ENCODE measurements around the gene TMEM97.
"Not testable (repeated sequence)": the region's sequence is repeated elsewhere in the genome, so short reads cannot be mapped to it uniquely, and the experiment has no call there.

TMEM97 gene

DNA sequence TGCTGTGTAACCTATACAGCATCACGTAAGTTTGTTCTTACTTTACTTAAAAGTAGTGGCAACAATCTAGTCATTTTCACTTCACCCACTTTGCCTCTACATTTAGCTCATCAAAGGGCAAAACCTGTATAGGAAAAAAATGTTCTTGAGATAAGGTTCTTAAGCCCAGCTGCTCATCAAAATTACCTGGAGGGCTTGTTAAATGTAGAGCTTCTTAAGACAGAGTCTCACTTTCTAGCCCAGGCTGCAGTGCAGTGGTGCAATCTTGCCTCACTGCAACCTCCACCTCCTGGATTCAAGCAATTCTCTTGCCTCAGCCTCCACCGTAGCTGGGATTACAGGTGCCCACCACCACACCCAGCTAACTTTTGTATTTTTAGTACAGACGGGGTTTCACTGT is 38.2 kb upstream of the TMEM97 start:
- DNase-seq (ENCODE audit: insufficient read length, low spot score) (no peak), FAIRE-seq (no peak)
- no peak for TF ChIP-seq POLR2A (IDR thresholded peaks at IDR 0.05; ENCODE audit: low read depth, low read length)
- TF ChIP-seq SPI1 (IDR thresholded peaks at IDR 0.05; ENCODE audit: low read depth, low read length), result no peak
- TF ChIP-seq PAX5 (IDR thresholded peaks at IDR 0.05; ENCODE audit: insufficient read depth, low read length, severe bottlenecking), result no peak
- no peak for TF ChIP-seq POLR2AphosphoS5 (IDR thresholded peaks at IDR 0.05; ENCODE audit: low read depth, low read length)
- TF ChIP-seq TAF1 (IDR thresholded peaks at IDR 0.05; ENCODE audit: low read depth, low read length), result no peak
- no peak for TF ChIP-seq POU2F2 (IDR thresholded peaks at IDR 0.05; ENCODE audit: low read depth, low read length)

DNA sequence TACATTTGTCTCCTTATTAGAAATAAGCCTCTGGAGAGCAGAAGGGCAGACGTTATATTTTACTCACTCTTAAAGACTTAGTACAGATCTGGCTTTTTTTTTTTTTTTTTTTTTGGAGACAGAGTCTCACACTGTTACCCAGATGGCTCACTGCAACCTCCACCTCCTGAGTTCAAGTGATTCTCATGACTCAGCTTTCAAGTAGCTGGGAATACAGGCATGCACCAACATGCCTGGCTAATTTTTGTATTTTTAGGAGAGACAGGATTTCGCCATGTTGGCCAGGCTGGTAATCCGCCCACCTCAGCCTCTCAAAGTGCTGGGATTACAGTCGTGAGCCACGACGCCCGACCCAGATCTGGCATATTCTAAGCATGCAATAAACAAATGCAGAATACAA is 36.4 kb upstream of the TMEM97 start:
- DNase-seq (ENCODE audit: insufficient read length, low spot score), result no peak
- TF ChIP-seq POLR2AphosphoS5 (IDR thresholded peaks at IDR 0.05; ENCODE audit: low read depth, low read length) (no peak), PAX5 (IDR thresholded peaks at IDR 0.05; ENCODE audit: insufficient read depth, low read length, severe bottlenecking) (no peak), POLR2A (IDR thresholded peaks at IDR 0.05; ENCODE audit: low read depth, low read length) (no peak), POU2F2 (IDR thresholded peaks at IDR 0.05; ENCODE audit: low read depth, low read length) (no peak), SPI1 (IDR thresholded peaks at IDR 0.05; ENCODE audit: low read depth, low read length) (no peak), TAF1 (IDR thresholded peaks at IDR 0.05; ENCODE audit: low read depth, low read length) (no peak)

DNA sequence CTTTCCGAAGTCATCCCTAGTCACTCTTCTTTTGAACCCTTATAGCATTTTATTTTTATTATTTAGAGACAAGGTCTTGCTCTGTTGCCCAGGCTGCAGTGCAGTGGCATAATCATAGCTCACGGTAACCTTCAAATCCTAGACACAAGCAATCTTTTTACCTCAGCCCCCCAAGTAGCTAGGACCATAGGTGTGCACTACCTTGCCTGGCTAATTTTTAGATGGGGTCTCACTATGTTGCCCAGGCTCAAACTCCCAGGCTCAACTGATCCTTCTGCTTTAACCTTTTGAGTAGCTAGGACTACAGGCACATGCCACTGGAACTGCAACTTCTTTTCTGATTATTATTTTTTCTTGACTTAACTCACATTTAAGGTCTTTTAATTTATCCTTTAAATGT is 33.0 kb upstream of the TMEM97 start:
- no peak for TF ChIP-seq POLR2A (IDR thresholded peaks at IDR 0.05; ENCODE audit: low read depth, low read length)
- TF ChIP-seq PAX5 (IDR thresholded peaks at IDR 0.05; ENCODE audit: insufficient read depth, low read length, severe bottlenecking), result no peak
- TF ChIP-seq POU2F2 (IDR thresholded peaks at IDR 0.05; ENCODE audit: low read depth, low read length), result no peak
- no peak for TF ChIP-seq TAF1 (IDR thresholded peaks at IDR 0.05; ENCODE audit: low read depth, low read length)
- TF ChIP-seq POLR2AphosphoS5 (IDR thresholded peaks at IDR 0.05; ENCODE audit: low read depth, low read length), result no peak
- TF ChIP-seq SPI1 (IDR thresholded peaks at IDR 0.05; ENCODE audit: low read depth, low read length), result no peak
- DNase-seq (ENCODE audit: insufficient read length, low spot score) (no peak), FAIRE-seq (no peak)

More for the DNA sequence above, 36.4 kb upstream of the TMEM97 start:
- FAIRE-seq, result no peak

DNA sequence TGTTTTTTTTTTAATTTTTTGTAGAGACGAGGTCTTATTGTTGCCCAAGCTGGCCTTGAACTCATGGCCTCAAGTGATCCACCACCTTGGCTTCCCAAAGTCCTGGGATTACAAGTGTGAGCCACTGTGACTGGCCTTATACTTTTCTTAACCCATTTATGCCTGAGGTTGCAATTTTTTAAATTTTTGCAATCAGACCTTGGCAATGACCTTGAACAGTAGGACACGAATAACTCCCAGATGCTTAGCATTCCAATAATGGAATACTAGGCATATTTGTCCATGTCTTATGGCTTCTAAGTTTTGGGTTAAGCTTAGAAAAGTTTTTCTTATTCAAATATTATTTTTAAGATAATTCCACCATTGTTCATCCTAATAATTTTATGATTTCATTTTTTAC is 28.3 kb upstream of the TMEM97 start:
- DNase-seq (ENCODE audit: insufficient read length, low spot score) (no peak), FAIRE-seq (no peak)
- no peak for TF ChIP-seq PAX5 (IDR thresholded peaks at IDR 0.05; ENCODE audit: insufficient read depth, low read length, severe bottlenecking)
- TF ChIP-seq POLR2A (IDR thresholded peaks at IDR 0.05; ENCODE audit: low read depth, low read length), result no peak
- no peak for TF ChIP-seq POLR2AphosphoS5 (IDR thresholded peaks at IDR 0.05; ENCODE audit: low read depth, low read length)
- no peak for TF ChIP-seq POU2F2 (IDR thresholded peaks at IDR 0.05; ENCODE audit: low read depth, low read length)
- TF ChIP-seq TAF1 (IDR thresholded peaks at IDR 0.05; ENCODE audit: low read depth, low read length), result no peak

DNA sequence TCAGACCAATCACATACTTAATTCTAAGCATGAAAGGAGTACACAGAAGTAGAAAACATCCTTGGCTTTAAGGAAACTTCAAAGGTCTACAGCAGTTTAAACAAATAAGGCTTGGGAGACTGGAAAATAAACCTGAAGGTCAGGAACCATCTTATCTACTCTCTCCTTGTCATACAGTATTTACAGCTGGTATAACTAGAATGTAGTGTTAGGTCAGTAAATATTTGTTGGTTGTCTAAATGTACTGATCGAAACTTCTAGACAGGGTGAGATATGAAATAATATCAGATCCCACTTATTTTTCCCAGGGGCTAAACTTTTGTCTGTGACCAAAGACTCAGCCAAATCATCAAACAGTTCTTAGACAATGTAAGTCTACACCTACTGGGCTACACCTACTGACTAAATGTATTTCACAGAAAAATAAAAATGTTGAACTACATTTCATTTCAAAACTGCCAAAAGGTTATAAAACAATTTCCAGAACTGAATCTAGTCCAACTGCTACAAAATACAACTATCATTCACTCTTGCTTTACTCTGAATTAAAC is 27.1 kb upstream of the TMEM97 start:
- no peak for TF ChIP-seq SPI1 (IDR thresholded peaks at IDR 0.05; ENCODE audit: low read depth, low read length)
- TF ChIP-seq POLR2AphosphoS5 (IDR thresholded peaks at IDR 0.05; ENCODE audit: low read depth, low read length), result no peak
- TF ChIP-seq POU2F2 (IDR thresholded peaks at IDR 0.05; ENCODE audit: low read depth, low read length), result no peak
- TF ChIP-seq PAX5 (IDR thresholded peaks at IDR 0.05; ENCODE audit: insufficient read depth, low read length, severe bottlenecking), result no peak
- TF ChIP-seq POLR2A (IDR thresholded peaks at IDR 0.05; ENCODE audit: low read depth, low read length), result no peak
- no peak for TF ChIP-seq TAF1 (IDR thresholded peaks at IDR 0.05; ENCODE audit: low read depth, low read length)
- FAIRE-seq (no peak), DNase-seq (ENCODE audit: insufficient read length, low spot score) (no peak)

DNA sequence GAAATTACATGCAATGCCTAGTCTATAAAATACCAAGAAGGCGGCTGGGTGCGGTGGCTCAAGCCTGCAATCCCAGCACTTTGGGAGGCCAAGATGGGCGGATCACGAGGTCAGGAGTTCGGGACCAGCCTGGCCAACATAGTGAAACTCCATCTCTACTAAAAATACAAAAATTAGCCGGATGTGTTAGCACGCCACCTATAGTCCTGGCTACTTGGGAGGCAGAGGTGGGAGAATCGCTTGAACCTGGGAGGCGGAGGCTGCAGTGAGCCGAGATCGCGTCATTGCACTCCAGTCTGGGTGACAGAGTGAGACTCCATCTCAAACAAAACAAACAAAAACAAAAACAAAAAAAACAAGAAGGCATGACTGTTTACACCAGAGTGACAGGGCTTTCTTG is 26.1 kb upstream of the TMEM97 start:
- not testable (repeated sequence) for FAIRE-seq; DNase-seq (ENCODE audit: insufficient read length, low spot score)

DNA sequence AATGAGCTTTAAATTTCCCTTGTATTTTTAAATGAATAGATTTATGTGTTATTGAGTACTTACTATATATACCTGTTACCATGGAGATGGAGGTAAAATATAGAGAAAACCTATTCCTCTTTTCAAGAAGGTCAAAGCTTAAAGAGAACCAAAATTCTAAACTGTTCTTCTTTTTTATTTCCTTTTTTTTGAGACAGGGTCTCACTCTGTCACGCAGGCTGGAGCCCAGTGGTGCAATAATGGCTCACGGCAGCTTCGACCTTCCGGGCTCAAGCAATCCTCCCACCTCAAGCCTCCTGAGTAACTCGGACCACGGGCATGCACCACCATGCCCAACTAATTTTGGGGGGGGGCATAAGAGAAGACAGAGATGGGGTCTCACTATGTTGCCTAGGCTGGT is 25.0 kb upstream of the TMEM97 start:
- no peak for FAIRE-seq
- no peak for TF ChIP-seq SPI1 (IDR thresholded peaks at IDR 0.05; ENCODE audit: low read depth, low read length)
- TF ChIP-seq TAF1 (IDR thresholded peaks at IDR 0.05; ENCODE audit: low read depth, low read length), result no peak
- TF ChIP-seq PAX5 (IDR thresholded peaks at IDR 0.05; ENCODE audit: insufficient read depth, low read length, severe bottlenecking), result no peak
- no peak for TF ChIP-seq POU2F2 (IDR thresholded peaks at IDR 0.05; ENCODE audit: low read depth, low read length)
- TF ChIP-seq POLR2AphosphoS5 (IDR thresholded peaks at IDR 0.05; ENCODE audit: low read depth, low read length), result no peak
- no peak for TF ChIP-seq POLR2A (IDR thresholded peaks at IDR 0.05; ENCODE audit: low read depth, low read length)
- DNase-seq (ENCODE audit: insufficient read length, low spot score), result no peak

DNA sequence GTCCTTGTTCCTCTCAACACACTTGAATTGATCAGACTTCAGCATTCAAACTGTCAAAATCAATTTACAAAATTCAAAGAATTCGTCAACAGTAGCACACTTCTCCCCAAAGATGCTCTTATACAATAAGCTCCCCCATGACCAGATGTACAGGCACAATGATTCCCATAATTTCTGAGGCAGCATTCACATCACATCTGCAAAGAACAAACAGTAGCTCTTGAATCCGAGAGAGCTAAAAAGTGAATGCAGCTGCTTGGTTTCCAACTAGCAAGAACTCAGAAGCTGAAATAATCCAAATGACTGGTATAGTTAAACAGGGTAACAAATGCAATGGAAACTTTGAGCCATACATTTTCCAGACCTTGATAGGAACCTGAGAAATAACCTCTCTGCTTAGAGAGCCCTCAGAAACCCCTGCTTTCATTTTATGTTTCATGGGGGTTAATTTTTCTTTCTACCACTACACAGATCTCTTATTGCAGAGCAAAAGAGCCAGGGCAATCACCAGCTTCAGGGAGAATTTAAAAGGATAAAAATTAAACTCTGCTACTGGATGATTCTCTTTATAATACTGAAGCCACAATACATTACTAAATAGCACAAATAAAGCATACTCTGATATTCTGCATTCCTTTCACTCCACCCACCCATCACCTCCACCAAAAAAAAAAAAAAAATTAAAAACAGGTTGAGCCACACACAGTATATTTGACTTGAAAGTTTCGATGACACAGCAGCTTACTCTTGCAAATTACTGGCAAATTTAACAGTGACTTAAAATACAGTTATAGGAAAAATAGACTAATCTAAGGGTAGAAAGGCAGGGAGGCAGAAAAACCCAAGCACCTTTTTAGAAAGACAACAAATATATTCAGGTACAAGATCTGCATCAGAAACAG is 23.1 kb upstream of the TMEM97 start:
- peak; percentile 84 for FAIRE-seq
- DNase-seq (ENCODE audit: insufficient read length, low spot score), result no peak
- TF ChIP-seq POLR2AphosphoS5 (IDR thresholded peaks at IDR 0.05; ENCODE audit: low read depth, low read length) (no peak), SPI1 (IDR thresholded peaks at IDR 0.05; ENCODE audit: low read depth, low read length) (no peak), TAF1 (IDR thresholded peaks at IDR 0.05; ENCODE audit: low read depth, low read length) (no peak), POU2F2 (IDR thresholded peaks at IDR 0.05; ENCODE audit: low read depth, low read length) (no peak), PAX5 (IDR thresholded peaks at IDR 0.05; ENCODE audit: insufficient read depth, low read length, severe bottlenecking) (no peak), POLR2A (IDR thresholded peaks at IDR 0.05; ENCODE audit: low read depth, low read length) (no peak)

DNA sequence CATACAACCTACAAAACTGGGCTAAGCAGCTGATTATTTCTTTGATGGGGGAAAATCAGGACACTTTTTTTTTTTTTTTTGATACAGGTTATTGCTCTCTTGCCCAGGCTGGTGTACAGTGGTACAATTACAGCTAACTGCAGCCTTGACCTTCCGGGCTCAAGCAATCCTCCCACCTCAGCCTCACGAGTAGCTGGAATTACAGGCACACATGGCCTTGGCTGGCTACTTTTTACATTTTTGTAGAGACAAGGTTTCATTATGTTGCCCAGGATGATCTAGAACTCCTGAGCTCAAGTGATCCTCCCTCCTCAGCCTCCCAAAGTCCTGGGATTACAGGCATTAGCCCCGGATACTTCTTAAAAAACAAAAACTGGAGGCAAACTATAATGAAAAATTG is 20.6 kb upstream of the TMEM97 start:
- FAIRE-seq (no peak), DNase-seq (ENCODE audit: insufficient read length, low spot score) (no peak)
- TF ChIP-seq POLR2A (IDR thresholded peaks at IDR 0.05; ENCODE audit: low read depth, low read length), result no peak
- TF ChIP-seq PAX5 (IDR thresholded peaks at IDR 0.05; ENCODE audit: insufficient read depth, low read length, severe bottlenecking), result no peak
- no peak for TF ChIP-seq SPI1 (IDR thresholded peaks at IDR 0.05; ENCODE audit: low read depth, low read length)
- no peak for TF ChIP-seq TAF1 (IDR thresholded peaks at IDR 0.05; ENCODE audit: low read depth, low read length)
- TF ChIP-seq POU2F2 (IDR thresholded peaks at IDR 0.05; ENCODE audit: low read depth, low read length), result no peak
- TF ChIP-seq POLR2AphosphoS5 (IDR thresholded peaks at IDR 0.05; ENCODE audit: low read depth, low read length), result no peak

All from GM12891 (cell line).